ENCODE measurements around the gene CCNF.
A peak's percentile ranks its signal among the peaks of the same experiment; 100 is the strongest.

The CCNF gene

GRCh38 chr16:2464333-2464732, 35.1 kb downstream of the CCNF start:
- H3K27ac ChIP-seq = no peak overlapping the region
- TF ChIP-seq CTCF (conservative IDR thresholded peaks at IDR 0.05) (no peak), ZFX (IDR thresholded peaks at IDR 0.05) (no peak)

- no peak for TF ChIP-seq ZFX (IDR thresholded peaks at IDR 0.05)
- TF ChIP-seq CTCF (conservative IDR thresholded peaks at IDR 0.05) = no peak; the same call in 1 of the 2 replicates
- no peak overlapping the region for H3K27ac ChIP-seq
Measured at GRCh38 chr16:2465653-2466415, 36.6 kb downstream of the CCNF start.

GRCh38 chr16:2466667-2467527, 37.6 kb downstream of the CCNF start:
- no peak for TF ChIP-seq ZFX (IDR thresholded peaks at IDR 0.05)
- TF ChIP-seq CTCF (conservative IDR thresholded peaks at IDR 0.05) = no peak
- peak overlapping the region; percentile 90 for H3K27ac ChIP-seq

- H3K27ac ChIP-seq = peak overlapping the region; percentile 90
- TF ChIP-seq CTCF (conservative IDR thresholded peaks at IDR 0.05) (no peak; the same call in 1 of the 2 replicates), ZFX (IDR thresholded peaks at IDR 0.05) (peak; percentile 33; the same call in 1 of the 2 replicates)
Measured at GRCh38 chr16:2467528-2468232, 38.4 kb downstream of the CCNF start.

- peak overlapping the region; percentile 90 for H3K27ac ChIP-seq
- TF ChIP-seq ZFX (IDR thresholded peaks at IDR 0.05) = no peak
- TF ChIP-seq CTCF (conservative IDR thresholded peaks at IDR 0.05) = no peak
Measured at GRCh38 chr16:2468233-2468724, 39.0 kb downstream of the CCNF start.

- H3K27ac ChIP-seq = peak overlapping the region; percentile 90
- TF ChIP-seq CTCF (conservative IDR thresholded peaks at IDR 0.05) (no peak), ZFX (IDR thresholded peaks at IDR 0.05) (no peak)
Measured at GRCh38 chr16:2468725-2469398, 39.6 kb downstream of the CCNF start.
